ENCODE results near the gene ARMC5.
"Not testable (repeated sequence)": the region's sequence is repeated elsewhere in the genome, so short reads cannot be mapped to it uniquely, and the experiment has no call there.

ARMC5 gene

GRCh38 chr16:31458844-31459686, at the start of gene ARMC5:
Gene ARMC5 (plus strand): TSS chr16:31459501. CDS start chr16:31459525, 24 bp downstream.
- H3K9ac ChIP-seq (ENCODE audit: low read depth in 1 of 2, low read length in 2 of 2): peak within 1 kb of the TSS; percentile 87 to 96
- H3K9me3 ChIP-seq (ENCODE audit: control insufficient read depth in 1 of 2, low read length in 2 of 2): no peaks in the 10 kb centered on the region
- no peaks in the 10 kb centered on the region for H3K27me3 ChIP-seq (ENCODE audit: control insufficient read depth in 1 of 2, insufficient read depth in 2 of 2, low read length in 2 of 2)
- peaks cover 4 to 17% of the 10 kb centered on the region in 2 donors for H3K36me3 ChIP-seq (ENCODE audit: control insufficient read depth in 1 of 2, insufficient read depth in 2 of 2, low read length in 2 of 2)
- H3K4me3 ChIP-seq (ENCODE audit: low read depth in 1 of 2, low read length in 2 of 2): peak within 1 kb of the TSS; percentile 91 to 95
- H3K4me1 ChIP-seq (ENCODE audit: control insufficient read depth in 1 of 2, insufficient read depth in 2 of 2, low read length in 2 of 2): peaks cover 32 to 40% of the 10 kb centered on the region in 2 donors
- H3K27ac ChIP-seq (ENCODE audit: low read depth, low read length): peak within 1 kb of the TSS; percentile 100

GRCh38 chr16:31410082-31410481, 49.2 kb upstream of the ARMC5 start:
- Histone ChIP-seq H3K9ac (ENCODE audit: low read depth in 1 of 2, low read length in 2 of 2) (no peak overlapping the region), H3K27ac (ENCODE audit: low read depth, low read length) (no peak overlapping the region), H3K9me3 (ENCODE audit: control insufficient read depth in 1 of 2, low read length in 2 of 2) (no peaks in the 10 kb centered on the region), H3K36me3 (ENCODE audit: control insufficient read depth in 1 of 2, insufficient read depth in 2 of 2, low read length in 2 of 2) (no peaks in the 10 kb centered on the region), H3K4me3 (ENCODE audit: low read depth in 1 of 2, low read length in 2 of 2) (no peak overlapping the region), H3K27me3 (ENCODE audit: control insufficient read depth in 1 of 2, insufficient read depth in 2 of 2, low read length in 2 of 2) (no peaks in the 10 kb centered on the region), H3K4me1 (ENCODE audit: control insufficient read depth in 1 of 2, insufficient read depth in 2 of 2, low read length in 2 of 2) (no peaks in the 10 kb centered on the region)

GRCh38 chr16:31411024-31411844, 48.1 kb upstream of the ARMC5 start:
- no peaks in the 10 kb centered on the region for H3K4me1 ChIP-seq (ENCODE audit: control insufficient read depth in 1 of 2, insufficient read depth in 2 of 2, low read length in 2 of 2)
- H3K9me3 ChIP-seq (ENCODE audit: control insufficient read depth in 1 of 2, low read length in 2 of 2): no peaks in the 10 kb centered on the region
- H3K27ac ChIP-seq (ENCODE audit: low read depth, low read length): no peak overlapping the region
- no peak overlapping the region for H3K9ac ChIP-seq (ENCODE audit: low read depth in 1 of 2, low read length in 2 of 2)
- H3K27me3 ChIP-seq (ENCODE audit: control insufficient read depth in 1 of 2, insufficient read depth in 2 of 2, low read length in 2 of 2): no peaks in the 10 kb centered on the region
- no peaks in the 10 kb centered on the region for H3K36me3 ChIP-seq (ENCODE audit: control insufficient read depth in 1 of 2, insufficient read depth in 2 of 2, low read length in 2 of 2)
- no peak overlapping the region for H3K4me3 ChIP-seq (ENCODE audit: low read depth in 1 of 2, low read length in 2 of 2)

GRCh38 chr16:31412750-31413149, 46.6 kb upstream of the ARMC5 start:
- H3K36me3 ChIP-seq (ENCODE audit: control insufficient read depth in 1 of 2, insufficient read depth in 2 of 2, low read length in 2 of 2): no peaks in the 10 kb centered on the region

GRCh38 chr16:31413381-31413780, 45.9 kb upstream of the ARMC5 start:
- Histone ChIP-seq H3K4me3 (ENCODE audit: low read depth in 1 of 2, low read length in 2 of 2) (no peak overlapping the region), H3K27me3 (ENCODE audit: control insufficient read depth in 1 of 2, insufficient read depth in 2 of 2, low read length in 2 of 2) (no peaks in the 10 kb centered on the region), H3K27ac (ENCODE audit: low read depth, low read length) (no peak overlapping the region), H3K9ac (ENCODE audit: low read depth in 1 of 2, low read length in 2 of 2) (no peak overlapping the region), H3K9me3 (ENCODE audit: control insufficient read depth in 1 of 2, low read length in 2 of 2) (no peaks in the 10 kb centered on the region), H3K36me3 (ENCODE audit: control insufficient read depth in 1 of 2, insufficient read depth in 2 of 2, low read length in 2 of 2) (no peaks in the 10 kb centered on the region), H3K4me1 (ENCODE audit: control insufficient read depth in 1 of 2, insufficient read depth in 2 of 2, low read length in 2 of 2) (no peaks in the 10 kb centered on the region)

More at GRCh38 chr16:31412750-31413149, 46.6 kb upstream of the ARMC5 start:
- Histone ChIP-seq H3K4me1 (ENCODE audit: control insufficient read depth in 1 of 2, insufficient read depth in 2 of 2, low read length in 2 of 2) (no peaks in the 10 kb centered on the region), H3K27ac (ENCODE audit: low read depth, low read length) (no peak overlapping the region), H3K4me3 (ENCODE audit: low read depth in 1 of 2, low read length in 2 of 2) (no peak overlapping the region), H3K9ac (ENCODE audit: low read depth in 1 of 2, low read length in 2 of 2) (no peak overlapping the region), H3K27me3 (ENCODE audit: control insufficient read depth in 1 of 2, insufficient read depth in 2 of 2, low read length in 2 of 2) (no peaks in the 10 kb centered on the region), H3K9me3 (ENCODE audit: control insufficient read depth in 1 of 2, low read length in 2 of 2) (no peaks in the 10 kb centered on the region)

GRCh38 chr16:31413943-31414342, 45.4 kb upstream of the ARMC5 start:
- Histone ChIP-seq H3K36me3 (ENCODE audit: control insufficient read depth in 1 of 2, insufficient read depth in 2 of 2, low read length in 2 of 2) (no peaks in the 10 kb centered on the region), H3K9ac (ENCODE audit: low read depth in 1 of 2, low read length in 2 of 2) (no peak overlapping the region), H3K9me3 (ENCODE audit: control insufficient read depth in 1 of 2, low read length in 2 of 2) (no peaks in the 10 kb centered on the region), H3K4me1 (ENCODE audit: control insufficient read depth in 1 of 2, insufficient read depth in 2 of 2, low read length in 2 of 2) (no peaks in the 10 kb centered on the region), H3K4me3 (ENCODE audit: low read depth in 1 of 2, low read length in 2 of 2) (no peak overlapping the region), H3K27me3 (ENCODE audit: control insufficient read depth in 1 of 2, insufficient read depth in 2 of 2, low read length in 2 of 2) (no peaks in the 10 kb centered on the region), H3K27ac (ENCODE audit: low read depth, low read length) (no peak overlapping the region)

GRCh38 chr16:31414706-31415105, 44.6 kb upstream of the ARMC5 start:
- no peaks in the 10 kb centered on the region for H3K36me3 ChIP-seq (ENCODE audit: control insufficient read depth in 1 of 2, insufficient read depth in 2 of 2, low read length in 2 of 2)
- H3K27me3 ChIP-seq (ENCODE audit: control insufficient read depth in 1 of 2, insufficient read depth in 2 of 2, low read length in 2 of 2): no peaks in the 10 kb centered on the region
- no peaks in the 10 kb centered on the region for H3K4me1 ChIP-seq (ENCODE audit: control insufficient read depth in 1 of 2, insufficient read depth in 2 of 2, low read length in 2 of 2)
- no peaks in the 10 kb centered on the region for H3K9me3 ChIP-seq (ENCODE audit: control insufficient read depth in 1 of 2, low read length in 2 of 2)
- no peak overlapping the region for H3K4me3 ChIP-seq (ENCODE audit: low read depth in 1 of 2, low read length in 2 of 2)
- no peak overlapping the region for H3K27ac ChIP-seq (ENCODE audit: low read depth, low read length)
- no peak overlapping the region for H3K9ac ChIP-seq (ENCODE audit: low read depth in 1 of 2, low read length in 2 of 2)

- Histone ChIP-seq H3K27ac (ENCODE audit: low read depth, low read length) (no peak overlapping the region), H3K9ac (ENCODE audit: low read depth in 1 of 2, low read length in 2 of 2) (no peak overlapping the region), H3K36me3 (ENCODE audit: control insufficient read depth in 1 of 2, insufficient read depth in 2 of 2, low read length in 2 of 2) (no peaks in the 10 kb centered on the region), H3K4me1 (ENCODE audit: control insufficient read depth in 1 of 2, insufficient read depth in 2 of 2, low read length in 2 of 2) (no peaks in the 10 kb centered on the region), H3K9me3 (ENCODE audit: control insufficient read depth in 1 of 2, low read length in 2 of 2) (no peaks in the 10 kb centered on the region), H3K27me3 (ENCODE audit: control insufficient read depth in 1 of 2, insufficient read depth in 2 of 2, low read length in 2 of 2) (no peaks in the 10 kb centered on the region), H3K4me3 (ENCODE audit: low read depth in 1 of 2, low read length in 2 of 2) (no peak overlapping the region)
Observed at GRCh38 chr16:31416371-31416770, 42.9 kb upstream of the ARMC5 start.

GRCh38 chr16:31417036-31417435, 42.3 kb upstream of the ARMC5 start:
- not testable (repeated sequence) for H3K36me3 ChIP-seq (ENCODE audit: control insufficient read depth in 1 of 2, insufficient read depth in 2 of 2, low read length in 2 of 2); H3K4me3 ChIP-seq (ENCODE audit: low read depth in 1 of 2, low read length in 2 of 2); H3K27ac ChIP-seq (ENCODE audit: low read depth, low read length); H3K4me1 ChIP-seq (ENCODE audit: control insufficient read depth in 1 of 2, insufficient read depth in 2 of 2, low read length in 2 of 2); H3K27me3 ChIP-seq (ENCODE audit: control insufficient read depth in 1 of 2, insufficient read depth in 2 of 2, low read length in 2 of 2); H3K9me3 ChIP-seq (ENCODE audit: control insufficient read depth in 1 of 2, low read length in 2 of 2); H3K9ac ChIP-seq (ENCODE audit: low read depth in 1 of 2, low read length in 2 of 2)

- no peak overlapping the region for H3K9ac ChIP-seq (ENCODE audit: low read depth in 1 of 2, low read length in 2 of 2)
- H3K27ac ChIP-seq (ENCODE audit: low read depth, low read length): no peak overlapping the region
- H3K4me1 ChIP-seq (ENCODE audit: control insufficient read depth in 1 of 2, insufficient read depth in 2 of 2, low read length in 2 of 2): peaks cover 0 to 6% of the 10 kb centered on the region in 2 donors
- H3K9me3 ChIP-seq (ENCODE audit: control insufficient read depth in 1 of 2, low read length in 2 of 2): no peaks in the 10 kb centered on the region
- no peaks in the 10 kb centered on the region for H3K36me3 ChIP-seq (ENCODE audit: control insufficient read depth in 1 of 2, insufficient read depth in 2 of 2, low read length in 2 of 2)
- H3K4me3 ChIP-seq (ENCODE audit: low read depth in 1 of 2, low read length in 2 of 2): no peak overlapping the region
- no peaks in the 10 kb centered on the region for H3K27me3 ChIP-seq (ENCODE audit: control insufficient read depth in 1 of 2, insufficient read depth in 2 of 2, low read length in 2 of 2)
Observed at GRCh38 chr16:31417916-31418315, 41.4 kb upstream of the ARMC5 start.

Measured in duodenal mucosa (tissue), 2 donors.